Activated gamma-delta T cell (primary cell): ENCODE results near the gene ZNF576.
"Not testable (repeated sequence)": the region's sequence is repeated elsewhere in the genome, so short reads cannot be mapped to it uniquely, and the experiment has no call there.

Experiments used
- DNase-seq: peaks from one replicate; lab custom pipeline; 2025; lab: John Stamatoyannopoulos, UW
- total RNA-seq, 2 donors: gene quantifications; one replicate each; lab custom pipeline; 2026; lab: John Stamatoyannopoulos, UW

Gene ZNF576, protein sequence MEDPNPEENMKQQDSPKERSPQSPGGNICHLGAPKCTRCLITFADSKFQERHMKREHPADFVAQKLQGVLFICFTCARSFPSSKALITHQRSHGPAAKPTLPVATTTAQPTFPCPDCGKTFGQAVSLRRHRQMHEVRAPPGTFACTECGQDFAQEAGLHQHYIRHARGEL
- 8.1 to 8.7 reads per million in 2 donors for total RNA-seq

DNA sequence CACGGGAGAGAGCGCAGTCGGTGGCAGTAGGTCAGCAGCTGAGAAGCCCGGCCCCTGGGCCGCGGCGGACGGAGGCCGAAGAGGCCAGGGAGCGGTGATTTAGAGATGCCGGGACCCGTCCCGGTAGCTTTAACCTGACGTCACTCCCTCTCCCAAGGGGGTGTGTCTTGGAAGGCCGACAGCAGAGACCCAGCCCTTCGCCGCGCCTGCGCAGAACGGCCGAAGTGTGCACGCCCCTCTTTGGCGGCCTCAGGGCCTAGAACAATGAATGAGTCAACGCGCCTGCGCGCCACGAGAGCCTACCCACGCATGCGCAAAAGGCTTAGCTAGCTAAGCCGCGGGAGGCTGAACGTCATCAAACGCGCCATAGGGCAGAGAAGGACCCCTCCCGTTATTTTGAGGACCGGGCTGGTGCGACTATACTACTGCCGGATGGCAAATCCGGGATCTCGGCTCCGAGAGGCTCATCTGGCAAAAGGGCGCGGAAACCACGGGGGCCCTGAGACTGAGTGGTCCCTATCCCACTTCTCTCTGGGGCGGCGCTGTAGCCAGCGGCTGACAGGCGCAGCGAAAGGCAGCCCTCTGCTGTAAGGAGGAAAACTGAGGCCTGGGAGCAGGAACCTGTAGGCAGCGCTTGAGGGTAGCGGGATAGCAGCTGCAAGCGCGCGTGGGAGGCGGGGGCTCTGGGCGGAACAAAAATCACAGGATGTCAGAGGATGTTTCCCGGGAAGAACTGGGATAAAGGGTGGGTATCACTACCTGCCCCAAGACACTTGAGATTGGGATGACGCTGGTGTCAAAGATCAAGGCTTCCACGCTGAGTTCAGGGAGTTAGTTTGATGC, at the start of gene ZNF576, which contains the start of gene IRGQ:
Gene ZNF576 (plus strand): TSS at position 597 of the 843 bp plus-strand sequence. CDS start 514 bp downstream, outside the sequence.
Gene IRGQ (minus strand): TSS at position 136 of the 843 bp plus-strand sequence. CDS start 796 bp downstream, outside the sequence.
- peak; percentile 99 for DNase-seq

DNA sequence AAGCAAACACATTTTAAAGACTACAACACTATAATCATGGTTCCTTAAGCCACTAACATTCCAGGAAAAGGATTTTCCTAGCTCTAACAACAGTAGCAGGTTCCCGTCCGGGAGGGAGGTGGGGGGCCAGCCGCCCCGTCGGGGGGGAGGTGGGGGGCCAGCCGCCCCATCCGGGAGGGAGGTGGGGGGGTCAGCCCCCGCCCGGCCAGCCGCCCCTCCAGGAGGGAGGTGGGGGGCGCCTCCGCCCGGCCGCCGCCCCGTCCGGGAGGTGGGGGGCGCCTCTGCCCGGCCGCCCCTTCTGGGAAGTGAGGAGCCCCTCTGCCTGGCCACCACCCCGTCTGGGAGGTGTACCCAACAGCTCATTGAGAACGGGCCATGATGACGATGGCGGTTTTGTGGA, 48.5 kb upstream of the ZNF576 start:
- DNase-seq: not testable (repeated sequence)

DNA sequence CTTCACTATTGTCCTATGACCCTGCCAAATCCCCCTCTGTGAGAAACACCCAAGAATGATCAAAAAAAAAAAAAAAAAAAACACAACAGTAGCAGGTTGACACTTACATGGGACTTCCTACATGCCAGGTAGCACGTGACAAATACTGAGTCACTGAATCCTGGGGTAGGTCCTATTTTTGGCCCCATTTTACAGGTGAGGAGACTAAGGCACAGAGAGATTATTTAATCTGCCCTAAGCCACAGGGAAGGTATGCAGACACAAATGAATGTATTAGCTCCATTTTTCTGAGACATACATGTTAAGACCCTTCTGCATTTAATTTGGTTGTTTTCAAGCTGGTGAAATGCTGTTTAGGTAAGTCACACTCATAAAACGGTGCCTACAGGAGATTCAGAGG, 47.7 kb upstream of the ZNF576 start:
- no peak for DNase-seq

DNA sequence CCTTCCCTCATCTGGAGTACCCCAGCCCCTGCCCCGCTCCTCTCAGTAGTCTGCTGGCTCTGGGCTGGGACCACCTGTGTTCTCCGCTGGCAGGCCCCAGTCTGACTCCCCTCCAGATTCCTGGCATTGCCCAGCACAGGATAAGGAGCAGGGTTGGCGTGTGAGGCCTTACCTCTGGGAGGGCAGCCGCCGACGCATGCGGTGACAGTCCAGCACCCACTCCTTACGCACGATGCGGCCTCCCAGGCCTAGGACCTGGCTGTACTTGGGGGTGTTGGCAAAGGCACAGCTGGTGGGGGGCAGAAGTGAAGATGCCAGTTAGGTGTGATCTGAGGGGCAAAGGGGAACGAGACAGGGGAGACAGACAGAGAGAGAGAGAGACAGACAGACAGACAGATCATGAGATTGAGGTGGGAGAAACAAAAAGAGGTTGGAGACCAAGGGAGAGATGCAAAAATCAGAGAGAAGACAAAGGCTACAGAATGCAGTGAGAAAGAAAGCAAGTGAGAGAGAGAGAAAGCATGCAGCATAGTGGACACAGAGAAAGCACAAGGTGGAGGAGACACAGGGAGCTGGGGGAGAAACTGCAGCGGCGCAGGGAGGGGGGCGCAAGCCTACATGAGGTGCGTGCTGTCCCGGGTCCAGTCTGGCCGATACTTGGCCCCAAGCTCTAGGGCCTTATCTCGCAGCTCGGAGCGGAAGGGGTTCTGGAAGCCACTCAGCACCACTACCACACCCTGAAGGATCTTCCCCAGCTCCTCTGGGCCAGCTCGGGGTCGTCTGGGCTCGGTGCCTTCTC, 44.8 kb upstream of the ZNF576 start:
- no peak for DNase-seq

DNA sequence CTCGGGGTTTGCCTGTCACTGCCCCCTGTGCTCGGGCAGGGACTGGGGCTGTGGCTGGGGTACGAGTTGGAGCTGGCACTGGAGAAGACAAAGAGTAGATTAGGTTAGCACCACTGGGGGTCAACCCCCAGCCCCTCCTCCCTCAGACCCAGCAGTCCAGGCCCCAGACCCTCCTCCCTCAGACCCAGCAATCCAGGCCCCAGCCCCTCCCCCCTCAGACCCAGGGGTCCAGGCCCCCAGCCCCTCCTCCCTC, 44.3 kb upstream of the ZNF576 start:
- DNase-seq: no peak

DNA sequence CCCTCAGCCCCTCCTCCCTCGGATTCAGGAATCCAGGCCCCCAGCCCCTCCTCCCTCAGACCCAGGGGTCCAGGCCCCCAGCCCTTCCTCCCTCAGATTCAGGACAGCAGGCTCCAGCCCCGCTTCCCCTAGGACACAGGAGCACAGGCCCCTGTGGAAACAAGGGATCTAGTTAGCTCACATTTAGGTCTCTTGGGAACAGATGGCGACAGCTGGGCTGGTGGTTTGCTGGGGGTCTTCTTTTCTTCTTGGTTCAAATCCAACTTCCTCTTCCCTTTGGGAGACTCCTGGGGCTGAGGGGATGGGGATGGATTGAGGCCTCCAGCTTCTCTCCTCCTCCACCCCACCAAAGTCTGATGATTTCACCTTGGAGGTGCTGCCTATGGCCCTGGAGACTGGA, 43.8 kb upstream of the ZNF576 start:
- no peak for DNase-seq

DNA sequence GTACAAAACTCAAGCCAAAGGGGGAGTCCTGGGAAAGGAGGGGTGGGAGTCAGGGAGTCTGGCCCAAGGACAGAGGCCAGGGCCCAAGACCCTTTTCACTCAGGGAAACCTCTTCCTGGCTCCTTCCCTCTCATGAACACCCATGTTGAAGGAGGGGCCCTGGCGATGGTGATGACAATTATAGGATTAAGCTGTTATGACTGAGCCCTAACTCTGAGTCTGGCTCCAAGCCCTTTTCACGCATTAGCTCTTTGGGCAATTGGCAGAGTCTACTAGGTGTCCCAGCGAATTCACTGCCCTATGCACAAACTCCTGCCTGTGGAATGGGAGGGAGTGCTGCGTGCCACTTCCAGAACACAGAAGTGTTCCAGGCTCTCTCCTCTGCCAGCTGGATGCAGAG, 42.7 kb upstream of the ZNF576 start:
- DNase-seq: no peak

DNA sequence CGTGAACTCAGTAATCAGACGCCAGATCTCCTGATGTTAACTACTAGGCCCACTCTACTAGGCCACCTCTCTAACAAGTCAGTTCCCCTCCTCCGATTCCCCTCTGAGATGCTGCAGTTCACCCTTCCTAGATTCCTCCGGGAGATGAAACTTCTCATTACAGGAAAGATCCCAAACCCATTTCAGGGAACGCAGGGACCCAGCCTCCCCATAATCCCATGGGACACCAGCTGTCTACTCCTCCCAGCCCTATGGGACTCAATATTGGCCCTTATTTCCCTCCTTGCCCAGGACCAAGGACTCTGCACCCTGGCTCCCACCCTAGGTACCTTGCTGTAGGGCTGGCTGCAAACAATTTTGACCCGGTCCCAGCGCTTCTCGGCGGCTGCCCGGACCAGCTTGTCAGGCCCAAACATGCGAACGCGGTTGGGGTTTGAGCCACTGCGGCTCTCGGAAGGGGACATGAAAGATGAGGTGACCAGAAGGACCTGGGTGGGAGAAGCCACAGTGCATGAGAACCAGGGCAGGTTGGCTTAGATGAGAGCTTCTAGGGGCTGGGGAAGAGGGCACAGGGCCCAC, 42.0 kb upstream of the ZNF576 start:
- DNase-seq: no peak

DNA sequence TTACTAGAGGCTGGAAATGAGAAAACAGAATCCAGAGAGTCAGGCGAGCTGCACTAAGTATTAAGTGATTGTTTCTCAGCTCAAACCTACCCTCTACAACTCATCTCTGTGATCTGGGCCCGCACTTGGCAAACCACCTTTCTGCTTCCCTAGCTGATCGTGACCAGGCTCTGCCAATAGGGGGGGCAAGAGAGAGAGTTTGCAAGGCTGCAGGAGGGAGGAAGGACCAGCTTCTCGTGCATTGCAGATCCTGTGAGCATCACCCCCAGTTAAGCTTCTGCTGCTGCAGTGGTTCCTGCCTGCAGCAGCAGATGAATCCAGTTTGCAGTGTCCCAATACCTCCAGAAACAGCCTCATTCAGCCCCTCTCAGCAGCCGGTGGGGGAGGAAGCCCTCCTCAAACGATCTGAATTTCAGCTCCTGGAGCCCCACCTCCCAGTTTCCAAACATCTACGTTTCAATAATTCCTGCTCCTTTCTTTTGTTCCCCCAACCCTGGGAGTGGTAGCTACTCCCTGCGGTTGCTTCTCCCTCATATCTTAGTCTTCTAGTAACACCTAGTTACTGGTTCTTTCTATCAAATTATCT, 41.1 kb upstream of the ZNF576 start:
- no peak for DNase-seq

DNA sequence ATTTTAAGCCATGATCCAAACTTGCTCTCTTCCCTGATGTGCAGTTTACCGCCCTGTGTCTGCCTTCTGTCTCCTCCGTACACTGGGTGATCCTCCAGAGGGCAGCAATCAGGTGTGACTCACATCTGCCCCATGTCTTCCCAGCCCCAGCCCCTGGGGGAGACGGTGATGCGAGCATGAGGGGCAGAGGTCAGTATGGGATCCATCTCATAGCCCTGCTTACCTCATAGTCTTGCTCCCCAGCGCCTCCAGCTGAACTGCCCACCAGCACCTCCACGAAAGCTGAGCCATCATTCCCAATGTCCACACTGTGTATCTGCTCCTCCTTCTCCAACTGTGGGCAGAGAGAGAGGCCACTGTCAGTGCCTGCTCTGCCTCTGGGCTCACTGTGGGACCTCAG, 35.7 kb upstream of the ZNF576 start:
- no peak for DNase-seq

DNA sequence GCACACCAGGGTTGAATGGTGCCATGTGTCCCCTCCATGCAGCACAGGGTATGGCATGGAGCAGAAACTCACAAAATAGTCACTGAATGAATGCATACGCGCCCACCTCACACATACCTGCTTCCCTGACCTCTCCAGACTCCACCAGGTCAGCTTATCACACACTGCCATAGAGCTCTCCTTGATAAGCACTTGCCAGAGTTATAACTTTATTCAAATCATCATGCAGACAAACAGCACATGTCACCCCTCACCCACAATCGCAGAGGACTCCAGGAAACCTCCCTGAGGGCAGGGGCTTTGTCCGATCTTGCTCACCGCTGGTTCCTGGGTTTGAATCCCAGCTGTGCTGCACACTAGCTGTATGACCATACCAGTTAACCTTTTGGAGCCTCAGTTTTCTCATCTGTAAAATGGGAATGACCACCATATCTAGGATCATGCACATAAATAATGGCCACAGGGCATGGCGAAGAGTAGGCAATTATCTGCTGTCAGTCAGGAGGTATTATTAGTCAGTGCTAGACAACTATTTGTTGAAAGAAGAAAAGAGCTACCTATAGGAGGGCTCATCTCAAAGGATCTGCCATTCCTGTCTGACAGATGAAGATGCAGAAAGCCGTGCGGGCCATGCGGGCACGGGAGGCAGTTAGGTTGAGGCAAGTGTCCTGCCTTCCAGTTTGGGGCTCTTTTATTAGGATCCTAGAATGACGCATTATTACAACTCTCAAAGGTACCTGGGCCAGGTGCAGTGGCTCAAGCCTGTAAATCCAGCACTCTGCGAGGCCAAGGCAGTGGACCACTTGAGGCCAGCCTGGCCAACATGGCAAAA, 35.0 kb upstream of the ZNF576 start:
- DNase-seq: no peak

DNA sequence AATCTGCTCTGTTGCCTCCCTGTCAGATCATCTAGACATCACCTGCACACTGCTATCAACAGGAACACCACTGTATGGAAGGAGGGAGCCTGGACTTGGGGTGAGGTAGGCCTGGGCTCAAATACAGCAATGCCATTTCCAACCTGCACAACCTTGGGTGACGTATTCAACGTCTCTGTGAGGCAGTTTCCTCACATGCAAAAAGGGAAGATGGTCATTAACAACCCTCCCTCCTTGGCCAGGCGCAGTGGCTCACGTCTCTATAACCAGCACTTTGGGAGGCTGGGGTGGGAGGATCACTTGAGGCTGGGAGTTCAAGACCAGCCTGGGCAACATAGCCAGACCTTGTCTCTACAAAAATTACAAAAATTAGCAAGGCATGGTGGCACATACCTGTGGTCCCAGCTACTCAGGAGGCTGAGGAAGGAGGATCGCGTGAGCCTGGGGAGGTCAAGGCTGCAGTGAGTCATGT, 34.1 kb upstream of the ZNF576 start:
- no peak for DNase-seq

DNA sequence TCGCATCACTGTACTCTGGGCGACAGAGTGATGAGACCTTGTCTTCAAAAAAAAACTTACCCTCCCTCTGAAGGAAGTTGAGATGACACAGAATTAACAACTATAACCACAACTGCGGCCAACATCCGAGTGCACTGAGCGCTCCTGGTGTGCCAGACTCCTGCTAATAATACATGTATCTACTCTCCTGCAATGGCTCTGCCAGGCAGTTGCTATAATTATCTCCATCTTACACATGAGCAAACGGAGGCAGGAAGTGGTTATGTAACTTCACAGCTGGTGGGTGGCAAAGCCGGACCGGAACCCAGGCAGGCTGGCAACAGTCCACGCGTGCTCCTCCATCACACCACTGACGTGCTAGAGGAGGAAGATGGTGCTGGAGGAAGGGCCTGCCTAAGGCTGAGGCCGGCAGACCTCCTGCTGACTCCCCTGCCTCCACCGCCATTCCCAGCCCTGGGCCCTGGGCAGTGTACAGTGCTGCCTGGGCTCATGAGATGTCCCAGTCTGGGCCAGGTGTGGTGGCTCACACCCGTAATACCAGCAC, 33.6 kb upstream of the ZNF576 start:
- peak; percentile 65 for DNase-seq

DNA sequence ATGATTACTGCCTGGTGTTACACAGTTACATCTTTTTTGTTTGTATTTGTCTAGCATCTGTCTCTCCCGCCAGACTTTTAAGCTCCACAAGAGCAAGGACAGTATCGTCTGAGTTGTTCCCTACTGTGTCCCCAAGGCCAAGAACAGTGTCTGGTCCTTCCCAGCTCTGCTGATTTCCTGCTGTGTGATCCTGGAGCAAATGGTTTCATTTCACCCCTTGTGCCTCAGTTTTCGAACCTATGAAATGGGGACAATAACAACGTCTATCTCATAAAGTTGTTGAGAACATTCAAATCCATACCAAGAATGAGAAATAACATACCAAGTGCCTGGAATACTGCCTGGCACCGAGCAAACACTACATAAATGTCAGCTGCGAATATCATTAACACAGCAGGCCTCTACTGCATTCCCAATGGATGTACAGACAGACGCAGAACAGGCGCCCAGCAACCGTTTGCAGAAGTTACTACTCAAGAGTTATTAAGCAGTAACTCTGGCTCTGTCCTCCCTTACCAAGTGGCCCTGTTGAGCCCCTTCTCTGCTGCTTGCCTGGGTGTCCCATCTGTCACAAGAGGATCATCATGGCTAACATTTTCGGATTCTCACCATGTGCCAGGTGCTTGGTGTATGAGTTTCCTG, 32.5 kb upstream of the ZNF576 start:
- DNase-seq: no peak

DNA sequence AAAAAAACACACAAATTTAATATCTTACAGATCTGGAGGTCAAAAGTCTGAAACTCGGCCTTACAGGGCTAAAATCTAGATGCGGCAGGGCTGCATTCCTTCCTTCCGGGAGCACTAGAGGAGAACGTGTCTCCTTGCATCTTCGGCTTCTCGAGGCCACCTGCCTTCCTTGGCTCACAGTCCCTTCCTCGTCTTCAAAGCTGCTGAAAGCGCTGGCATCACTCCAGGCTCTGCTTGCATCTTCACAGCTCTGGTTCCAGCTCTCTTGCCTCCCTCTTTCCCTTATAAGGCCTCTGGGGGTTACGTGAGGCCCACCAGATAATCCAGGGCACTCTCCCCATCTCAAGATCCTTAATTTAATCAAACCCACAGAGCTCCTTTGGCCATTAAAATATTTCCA, 31.6 kb upstream of the ZNF576 start:
- no peak for DNase-seq

DNA sequence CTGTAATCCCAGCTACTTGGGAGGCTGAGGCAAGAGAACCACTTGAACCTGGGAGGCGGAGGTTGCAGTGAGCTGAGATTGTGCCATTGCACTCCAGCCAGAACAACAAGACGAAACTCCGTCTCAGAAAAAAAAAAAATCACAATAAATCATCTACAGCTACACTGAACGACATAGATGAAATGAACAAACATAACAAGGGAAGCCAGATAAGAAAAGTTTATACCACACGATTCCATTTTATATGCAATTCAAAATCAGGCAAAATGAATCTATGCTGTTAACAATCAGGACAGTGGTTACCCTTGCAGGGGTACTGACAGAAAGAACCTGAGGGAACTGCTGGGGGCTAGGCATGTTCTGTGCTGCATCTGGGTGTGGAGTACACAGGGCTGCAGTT, 26.7 kb upstream of the ZNF576 start:
- DNase-seq: no peak

DNA sequence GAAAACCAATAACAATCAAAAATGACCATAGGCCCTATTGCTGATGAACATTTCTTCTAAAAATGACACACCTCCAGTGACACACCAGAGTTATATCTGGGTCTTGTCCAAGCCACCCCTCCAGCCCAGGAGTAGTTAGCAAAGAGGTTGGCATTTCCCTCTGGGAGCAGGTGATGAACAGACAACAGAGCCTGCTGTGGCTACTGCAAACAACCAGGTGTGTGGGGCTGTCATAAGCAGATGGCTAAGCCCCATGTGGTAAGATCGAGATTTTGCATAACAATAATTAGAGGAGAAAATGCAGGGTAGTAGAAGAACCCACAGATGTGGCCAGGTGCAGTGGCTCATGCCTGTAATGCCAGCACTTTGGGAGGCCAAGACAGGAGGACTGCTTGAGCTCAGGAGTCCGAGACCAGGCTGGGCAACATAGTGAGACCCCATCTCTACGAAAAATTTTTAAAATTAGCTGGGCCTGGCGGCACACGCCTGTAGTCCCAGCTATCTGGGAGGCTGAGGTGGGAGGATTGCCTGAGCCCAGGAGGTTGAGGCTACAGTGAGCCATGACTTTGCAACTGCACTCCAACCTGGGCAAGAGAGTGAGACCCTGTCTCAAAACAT, 26.1 kb upstream of the ZNF576 start:
- DNase-seq: no peak

DNA sequence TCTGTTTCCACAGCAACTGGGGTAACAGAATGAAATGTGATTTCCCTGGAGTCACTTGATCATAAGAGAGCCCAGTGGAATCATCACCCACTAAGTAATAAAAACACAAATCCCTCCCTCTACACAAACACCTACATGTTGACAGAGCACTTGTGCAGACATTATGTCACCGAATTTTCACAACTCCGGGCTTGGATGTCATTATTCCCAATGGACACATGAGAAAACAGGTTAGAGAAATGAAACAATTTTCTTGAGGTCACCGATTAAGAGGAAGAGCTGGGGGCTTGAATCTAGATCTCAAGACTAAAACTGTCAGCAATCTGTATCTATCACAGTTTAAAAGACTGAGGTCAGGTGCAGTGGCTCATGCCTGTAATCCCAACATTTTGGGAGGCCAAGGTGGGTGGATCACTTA, 24.2 kb upstream of the ZNF576 start:
- DNase-seq: no peak

DNA sequence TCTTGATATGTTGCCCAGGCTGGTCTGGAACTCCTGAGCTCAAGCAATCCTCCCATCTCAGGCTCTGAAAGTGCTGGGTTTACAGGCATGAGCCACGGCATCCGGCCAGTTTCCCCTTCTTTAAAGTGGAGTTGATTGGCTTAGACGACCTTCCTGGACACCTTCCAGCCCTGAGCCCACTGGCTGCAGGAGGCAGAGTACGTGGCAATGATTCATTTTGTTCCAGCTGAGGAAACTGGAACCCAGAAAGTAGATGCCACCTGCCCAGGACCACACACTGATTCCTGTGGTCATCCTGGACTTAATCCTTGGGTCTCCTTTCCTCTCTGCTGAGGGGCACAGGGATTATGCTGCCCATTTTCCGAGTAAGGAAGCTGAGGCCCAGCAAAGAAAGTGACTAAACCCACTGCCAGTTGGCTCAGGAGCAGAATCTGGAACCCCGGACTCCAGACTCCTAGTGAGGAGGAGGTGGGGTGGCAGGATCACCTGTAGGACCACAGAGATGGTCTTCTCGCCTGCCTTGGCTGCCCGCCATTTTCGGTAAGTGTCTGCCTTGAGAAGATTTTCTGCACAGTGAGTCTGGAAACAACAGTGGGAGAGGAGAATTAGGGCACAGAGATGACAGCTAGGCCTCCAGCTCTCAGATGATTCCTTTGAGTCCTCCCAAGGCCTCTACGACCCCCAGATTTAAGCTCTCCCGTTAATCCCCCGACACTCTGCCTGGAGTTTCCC, 21.8 kb upstream of the ZNF576 start:
- no peak for DNase-seq
